Neural cell (in vitro differentiated cells): ENCODE results near the gene BMP10. TPM values are rescaled to one million over a fixed set of nuclear protein-coding genes. Genes with fewer than 3 reads are reported as not detected.

Experiments
- H2AFZ ChIP-seq: fragments of 200-600, 300-800 bp; sonication (generic), shearing (Covaris generic); 2 replicates; pipeline ENCODE4 v1.6.0; 2014; ENCODE audit warnings: low read depth, mild to moderate bottlenecking, antibody characterized with exemption, low read length, moderate library complexity
- H3F3A ChIP-seq: fragments of 200-600 bp; shearing (Covaris generic); 2 replicates; pipeline ENCODE4 v1.6.1; 2016; ENCODE audit warnings: mild to moderate bottlenecking, moderate library complexity, mixed read lengths, antibody characterized with exemption, low read length; ENCODE audit not compliant: insufficient read depth, poor library complexity, severe bottlenecking
- H3K27ac ChIP-seq: fragments of 200-600, 300-800 bp; sonication (generic), shearing (Covaris generic); 2 replicates; pipeline ENCODE4 v1.5.1; 2014; ENCODE audit warnings: mild to moderate bottlenecking, low read length, moderate library complexity
- H3K27me3 ChIP-seq: fragments of 300-800, 200-600 bp; sonication (generic), shearing (Covaris generic); 2 replicates; pipeline ENCODE4 v1.6.0; 2014; ENCODE audit warnings: mild to moderate bottlenecking, low read depth, low read length, moderate library complexity; ENCODE audit not compliant: insufficient read depth
- H3K36me3 ChIP-seq: fragments of 300-800, 200-600 bp; sonication (generic), shearing (Covaris generic); 2 replicates; pipeline ENCODE4 v1.5.1; 2014; ENCODE audit warnings: mild to moderate bottlenecking, antibody characterized with exemption, low read length, moderate library complexity; ENCODE audit not compliant: insufficient read depth
- H3K4me2 ChIP-seq: fragments of 300-800, 200-600 bp; sonication (generic), shearing (Covaris generic); 2 replicates; pipeline ENCODE4 v1.6.0; 2014; ENCODE audit warnings: mild to moderate bottlenecking, low read length
- H3K4me3 ChIP-seq: fragments of 300-800, 200-600 bp; sonication (generic), shearing (Covaris generic); 2 replicates; pipeline ENCODE4 v1.5.1; 2014; ENCODE audit warnings: mild to moderate bottlenecking, low read length, moderate library complexity
- H3K79me2 ChIP-seq: fragments of 200-600 bp; shearing (Covaris generic); replicated peaks from 2 replicates; pipeline ENCODE4 v1.6.0; 2014; ENCODE audit warnings: mild to moderate bottlenecking, low read length, moderate library complexity; ENCODE audit not compliant: insufficient read depth
- H3K9ac ChIP-seq: fragments of 300-800, 200-600 bp; sonication (generic), shearing (Covaris generic); 2 replicates; pipeline ENCODE4 v1.6.1; 2016; ENCODE audit warnings: mild to moderate bottlenecking, low read length, mixed read lengths
- H3K9me2 ChIP-seq: fragments of 200-600 bp; shearing (Covaris generic); 2 replicates; pipeline ENCODE4 v1.6.1; 2016; ENCODE audit warnings: mild to moderate bottlenecking, low read length, mixed read lengths; ENCODE audit not compliant: insufficient read depth
- H3K9me3 ChIP-seq: fragments of 200-600, 300-800 bp; sonication (generic), shearing (Covaris generic); 2 replicates; pipeline ENCODE4 v1.6.1; 2016; ENCODE audit warnings: mild to moderate bottlenecking, mixed run types, low read length, moderate library complexity, mixed read lengths
- H4K20me1 ChIP-seq: fragments of 200-600 bp; shearing (Covaris generic); 2 replicates; pipeline ENCODE4 v1.6.1; 2016; ENCODE audit warnings: mild to moderate bottlenecking, mixed run types; ENCODE audit not compliant: insufficient read depth
- EP300 ChIP-seq: fragments of 450-650 bp; conservative IDR thresholded peaks from 2 replicates; pipeline ENCODE4 v1.6.1; 2014; ENCODE audit warnings: antibody characterized with exemption, mild to moderate bottlenecking, moderate library complexity; ENCODE audit not compliant: poor library complexity, severe bottlenecking
- EZH2 ChIP-seq: fragments of 200-600, 300-800 bp; shearing (Covaris generic), sonication (generic); IDR thresholded peaks from 2 replicates; pipeline ENCODE4 v1.6.1; 2014; ENCODE audit warnings: antibody characterized with exemption, low read length, borderline replicate concordance, mild to moderate bottlenecking; ENCODE audit not compliant: insufficient read depth, poor library complexity, severe bottlenecking
- MXI1 ChIP-seq: fragments of 450-650 bp; conservative IDR thresholded peaks from 2 replicates; pipeline ENCODE4 v1.6.1; 2014; ENCODE audit warnings: antibody characterized with exemption, mild to moderate bottlenecking; ENCODE audit not compliant: poor library complexity, severe bottlenecking
- POLR2AphosphoS5 ChIP-seq: IDR thresholded peaks from 2 replicates; pipeline ENCODE4 v1.6.1; 2012
- RAD21 ChIP-seq: fragments of 450-650 bp; conservative IDR thresholded peaks from 2 replicates; pipeline ENCODE4 v1.6.1; 2014; ENCODE audit warnings: antibody characterized with exemption, mild to moderate bottlenecking, moderate library complexity
- SMC3 ChIP-seq: fragments of 450-650 bp; conservative IDR thresholded peaks from 2 replicates; pipeline ENCODE4 v1.6.1; 2014; ENCODE audit warnings: antibody characterized with exemption, mild to moderate bottlenecking, moderate library complexity; ENCODE audit not compliant: poor library complexity
- TAF1 ChIP-seq: IDR thresholded peaks from 2 replicates; pipeline ENCODE4 v1.6.1; 2012; ENCODE audit warnings: low read depth
- polyA minus RNA-seq: library from RNA; depleted of rRNA, polyadenylated mRNA; stranded (reverse); fragments of >200 nt; gene quantifications from 2 replicates; pipeline ENCODE4 v1.2.3, GENCODE V29; 2014
- polyA plus RNA-seq: library from polyadenylated mRNA; depleted of rRNA; stranded (reverse); fragments of >200 nt; gene quantifications from 2 replicates; pipeline ENCODE4 v1.2.3, GENCODE V29; 2014
- TF ChIP-seq, protein P1 (sequence below): fragments of 450-650 bp; IDR thresholded peaks from 2 replicates; pipeline ENCODE4 v1.5.1; 2014; ENCODE audit warnings: antibody characterized with exemption, mild to moderate bottlenecking, moderate library complexity; ENCODE audit not compliant: poor library complexity, severe bottlenecking
- TF ChIP-seq, protein P2 (sequence below): IDR thresholded peaks from 2 replicates; pipeline ENCODE4 v1.6.1; 2012; ENCODE audit warnings: borderline replicate concordance

BMP10 gene, protein sequence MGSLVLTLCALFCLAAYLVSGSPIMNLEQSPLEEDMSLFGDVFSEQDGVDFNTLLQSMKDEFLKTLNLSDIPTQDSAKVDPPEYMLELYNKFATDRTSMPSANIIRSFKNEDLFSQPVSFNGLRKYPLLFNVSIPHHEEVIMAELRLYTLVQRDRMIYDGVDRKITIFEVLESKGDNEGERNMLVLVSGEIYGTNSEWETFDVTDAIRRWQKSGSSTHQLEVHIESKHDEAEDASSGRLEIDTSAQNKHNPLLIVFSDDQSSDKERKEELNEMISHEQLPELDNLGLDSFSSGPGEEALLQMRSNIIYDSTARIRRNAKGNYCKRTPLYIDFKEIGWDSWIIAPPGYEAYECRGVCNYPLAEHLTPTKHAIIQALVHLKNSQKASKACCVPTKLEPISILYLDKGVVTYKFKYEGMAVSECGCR
- polyA plus RNA-seq (not detected in 2 replicates), polyA minus RNA-seq (not detected in 2 replicates)

DNA sequence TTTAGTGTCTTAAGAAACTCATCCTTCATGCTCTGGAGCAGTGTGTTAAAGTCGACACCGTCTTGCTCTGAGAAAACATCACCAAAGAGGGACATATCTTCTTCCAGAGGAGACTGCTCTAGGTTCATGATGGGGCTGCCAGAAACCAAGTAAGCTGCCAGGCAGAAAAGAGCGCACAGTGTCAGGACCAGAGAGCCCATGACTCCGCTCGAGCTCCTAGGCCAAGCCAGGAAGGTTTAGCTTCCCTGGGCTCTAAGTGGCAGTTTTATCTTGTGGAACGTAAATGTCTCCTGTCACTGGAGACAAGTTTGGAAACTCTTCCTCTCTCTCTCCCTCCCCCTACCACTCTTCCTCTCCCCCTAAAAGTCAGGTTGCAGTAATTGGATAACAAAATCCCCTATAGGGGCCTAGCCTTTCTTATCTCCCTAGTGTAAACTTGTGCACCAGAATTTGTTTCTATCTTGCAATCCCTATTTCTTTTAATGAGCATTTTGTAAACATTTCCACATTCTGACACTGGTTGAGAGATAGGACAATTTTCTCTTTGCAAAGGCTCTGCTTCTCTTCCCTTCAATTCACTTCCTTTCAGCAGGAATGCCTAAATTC lies at the start of gene BMP10:
Gene BMP10, minus strand, starts transcription at position 239 of the 606 bp plus-strand sequence. Its CDS starts 39 bp downstream, at position 200.
- Histone ChIP-seq H3K27me3 (no peaks in the 10 kb centered on the region), H3K4me3 (no peak within 1 kb of the TSS), H2AFZ (no peak within 1 kb of the TSS), H4K20me1 (no peaks in the 10 kb centered on the region), H3K36me3 (no peaks in the 10 kb centered on the region), H3K27ac (no peak within 1 kb of the TSS), H3K79me2 (no peaks in the 10 kb centered on the region), H3F3A (no peaks in the 10 kb centered on the region), H3K9me2 (no peaks in the 10 kb centered on the region), H3K4me2 (no peak within 1 kb of the TSS), H3K9ac (no peak within 1 kb of the TSS), H3K9me3 (no peaks in the 10 kb centered on the region)
- no peak for TF ChIP-seq EZH2
- TF ChIP-seq RAD21: no peak
- TF ChIP-seq MXI1: no peak
- TF ChIP-seq SMC3: no peak
- TF ChIP-seq EP300: no peak
- TF ChIP-seq, protein P1, sequence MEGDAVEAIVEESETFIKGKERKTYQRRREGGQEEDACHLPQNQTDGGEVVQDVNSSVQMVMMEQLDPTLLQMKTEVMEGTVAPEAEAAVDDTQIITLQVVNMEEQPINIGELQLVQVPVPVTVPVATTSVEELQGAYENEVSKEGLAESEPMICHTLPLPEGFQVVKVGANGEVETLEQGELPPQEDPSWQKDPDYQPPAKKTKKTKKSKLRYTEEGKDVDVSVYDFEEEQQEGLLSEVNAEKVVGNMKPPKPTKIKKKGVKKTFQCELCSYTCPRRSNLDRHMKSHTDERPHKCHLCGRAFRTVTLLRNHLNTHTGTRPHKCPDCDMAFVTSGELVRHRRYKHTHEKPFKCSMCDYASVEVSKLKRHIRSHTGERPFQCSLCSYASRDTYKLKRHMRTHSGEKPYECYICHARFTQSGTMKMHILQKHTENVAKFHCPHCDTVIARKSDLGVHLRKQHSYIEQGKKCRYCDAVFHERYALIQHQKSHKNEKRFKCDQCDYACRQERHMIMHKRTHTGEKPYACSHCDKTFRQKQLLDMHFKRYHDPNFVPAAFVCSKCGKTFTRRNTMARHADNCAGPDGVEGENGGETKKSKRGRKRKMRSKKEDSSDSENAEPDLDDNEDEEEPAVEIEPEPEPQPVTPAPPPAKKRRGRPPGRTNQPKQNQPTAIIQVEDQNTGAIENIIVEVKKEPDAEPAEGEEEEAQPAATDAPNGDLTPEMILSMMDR: no peak
- no peak for TF ChIP-seq TAF1
- TF ChIP-seq, protein P2, sequence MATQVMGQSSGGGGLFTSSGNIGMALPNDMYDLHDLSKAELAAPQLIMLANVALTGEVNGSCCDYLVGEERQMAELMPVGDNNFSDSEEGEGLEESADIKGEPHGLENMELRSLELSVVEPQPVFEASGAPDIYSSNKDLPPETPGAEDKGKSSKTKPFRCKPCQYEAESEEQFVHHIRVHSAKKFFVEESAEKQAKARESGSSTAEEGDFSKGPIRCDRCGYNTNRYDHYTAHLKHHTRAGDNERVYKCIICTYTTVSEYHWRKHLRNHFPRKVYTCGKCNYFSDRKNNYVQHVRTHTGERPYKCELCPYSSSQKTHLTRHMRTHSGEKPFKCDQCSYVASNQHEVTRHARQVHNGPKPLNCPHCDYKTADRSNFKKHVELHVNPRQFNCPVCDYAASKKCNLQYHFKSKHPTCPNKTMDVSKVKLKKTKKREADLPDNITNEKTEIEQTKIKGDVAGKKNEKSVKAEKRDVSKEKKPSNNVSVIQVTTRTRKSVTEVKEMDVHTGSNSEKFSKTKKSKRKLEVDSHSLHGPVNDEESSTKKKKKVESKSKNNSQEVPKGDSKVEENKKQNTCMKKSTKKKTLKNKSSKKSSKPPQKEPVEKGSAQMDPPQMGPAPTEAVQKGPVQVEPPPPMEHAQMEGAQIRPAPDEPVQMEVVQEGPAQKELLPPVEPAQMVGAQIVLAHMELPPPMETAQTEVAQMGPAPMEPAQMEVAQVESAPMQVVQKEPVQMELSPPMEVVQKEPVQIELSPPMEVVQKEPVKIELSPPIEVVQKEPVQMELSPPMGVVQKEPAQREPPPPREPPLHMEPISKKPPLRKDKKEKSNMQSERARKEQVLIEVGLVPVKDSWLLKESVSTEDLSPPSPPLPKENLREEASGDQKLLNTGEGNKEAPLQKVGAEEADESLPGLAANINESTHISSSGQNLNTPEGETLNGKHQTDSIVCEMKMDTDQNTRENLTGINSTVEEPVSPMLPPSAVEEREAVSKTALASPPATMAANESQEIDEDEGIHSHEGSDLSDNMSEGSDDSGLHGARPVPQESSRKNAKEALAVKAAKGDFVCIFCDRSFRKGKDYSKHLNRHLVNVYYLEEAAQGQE: no peak
- TF ChIP-seq POLR2AphosphoS5: no peak

DNA sequence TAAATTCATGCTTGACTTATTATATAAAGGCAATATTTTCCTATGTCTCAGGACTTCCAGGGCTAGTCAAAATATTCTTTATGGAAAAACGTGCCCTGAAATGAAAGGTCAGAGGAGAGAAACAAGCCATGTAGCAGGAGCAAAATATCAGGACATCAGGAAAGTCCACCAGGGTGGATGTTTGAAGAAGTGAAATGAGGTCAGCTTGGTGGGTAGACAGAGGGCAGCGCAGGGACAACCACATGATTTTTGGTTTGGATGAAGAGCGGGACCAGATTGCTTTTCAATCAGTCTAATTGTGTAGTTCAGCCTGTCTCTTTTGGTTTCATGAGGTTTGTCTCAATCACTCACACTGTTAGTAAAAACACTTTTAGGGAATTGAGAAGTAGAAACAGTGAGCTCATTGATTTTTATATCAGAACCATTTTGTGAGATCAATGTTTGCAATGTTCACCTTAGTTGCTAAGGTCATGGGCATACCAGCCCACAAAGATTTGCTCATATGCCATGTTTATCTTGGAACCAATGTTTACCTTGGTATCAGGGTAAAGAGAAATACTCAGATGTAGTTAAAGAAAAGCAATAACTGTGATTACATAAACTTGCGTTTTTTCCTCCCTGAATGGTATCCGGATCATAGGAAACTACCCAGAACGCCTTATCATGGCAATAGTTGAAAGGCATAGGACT lies 49.4 kb upstream of the BMP10 start:
- no peaks in the 10 kb centered on the region for H4K20me1 ChIP-seq
- H3K27ac ChIP-seq: no peak overlapping the region
- TF ChIP-seq, protein P1: no peak
- TF ChIP-seq, protein P2: no peak
- TF ChIP-seq EZH2 (no peak), TAF1 (no peak), POLR2AphosphoS5 (no peak), EP300 (no peak), RAD21 (no peak), MXI1 (no peak), SMC3 (no peak)
- no peak overlapping the region for H2AFZ ChIP-seq
- no peaks in the 10 kb centered on the region for H3K9me2 ChIP-seq
- no peaks in the 10 kb centered on the region for H3K9me3 ChIP-seq
- no peaks in the 10 kb centered on the region for H3K79me2 ChIP-seq
- H3K4me3 ChIP-seq: no peak overlapping the region
- no peaks in the 10 kb centered on the region for H3F3A ChIP-seq
- no peak overlapping the region for H3K9ac ChIP-seq
- H3K4me2 ChIP-seq: no peak overlapping the region
- no peaks in the 10 kb centered on the region for H3K36me3 ChIP-seq
- no peaks in the 10 kb centered on the region for H3K27me3 ChIP-seq
